Esophagus muscularis mucosa (tissue), 4 donors: Measurements from ENCODE around the gene CTNNA3. TPM values are rescaled to one million over a fixed set of nuclear protein-coding genes. Genes with fewer than 3 reads are reported as not detected.

ENCODE experiments used
- DNase-seq: peaks from one replicate; pipeline ENCODE4 v3.0.0-alpha.2; 2017; ENCODE audit errors: extremely low spot score
- H3K27ac ChIP-seq, 4 donors: fragments of 200-600 bp; sonication (generic); replicated peaks in 1 of 4; 1 replicate in 3 of 4; 2 replicates in 1 of 4; pipeline ENCODE4 v1.5.1; 2016 to 2019; ENCODE audit warnings: mild to moderate bottlenecking in 1 of 4
- H3K27me3 ChIP-seq, 4 donors: fragments of 200-600 bp; sonication (generic); one replicate each; pipeline versions ENCODE4 v1.5.1 to v1.6.0; 2016 to 2019
- H3K36me3 ChIP-seq, 4 donors: fragments of 200-600 bp; sonication (generic); one replicate each; pipeline ENCODE4 v1.5.1; 2016 to 2019
- H3K4me1 ChIP-seq, 4 donors: fragments of 200-600 bp; sonication (generic); one replicate each; pipeline ENCODE4 v1.5.1; 2016 to 2019
- H3K4me3 ChIP-seq, 4 donors: fragments of 200-600 bp; sonication (generic); 1 replicate in 2 of 4; 2 replicates in 2 of 4; pipeline ENCODE4 v1.5.1; 2016 to 2019; ENCODE audit warnings: mild to moderate bottlenecking in 4 of 4, moderate library complexity in 1 of 4
- H3K9me3 ChIP-seq, 4 donors: fragments of 200-600 bp; sonication (generic); 1 replicate in 3 of 4; 2 replicates in 1 of 4; pipeline ENCODE4 v1.5.1; 2016 to 2019
- CTCF ChIP-seq, 3 experiments: fragments of 200-600 bp in 2 of 3; fragments of 450-650 bp in 1 of 3; sonication (generic) in 2 of 3; IDR thresholded peaks; one replicate each; pipeline ENCODE4 v1.5.1; 2017 to 2019; ENCODE audit warnings: antibody characterized with exemption in 3 of 3, mild to moderate bottlenecking in 2 of 3, moderate library complexity in 1 of 3
- EP300 ChIP-seq: sonication (generic); formaldehyde crosslinking; IDR thresholded peaks from one replicate; pipeline ENCODE4 v1.6.1; 2017; ENCODE audit warnings: antibody characterized with exemption
- POLR2A ChIP-seq: fragments of 450-650 bp; IDR thresholded peaks from one replicate; pipeline ENCODE4 v1.6.1; 2017; ENCODE audit warnings: antibody characterized with exemption, moderate library complexity, mild to moderate bottlenecking, low read depth
- POLR2AphosphoS5 ChIP-seq, 2 donors: sonication (generic); formaldehyde crosslinking; IDR thresholded peaks; one replicate each; pipeline ENCODE4 v1.6.1; 2017; ENCODE audit warnings: antibody characterized with exemption in 2 of 2
- WGBS: methylation state at CpG from one replicate; pipeline ENCODE4 v1.1.5; 2018; 5-methylcytosine and 5-hydroxymethylcytosine counted together
- intact Hi-C: fragments of 100-400 bp; cut with DNase I; formaldehyde crosslinking; loops from one replicate; pipeline ENCODE4 v1.15.1; 2023
- total RNA-seq, 4 donors: library from RNA; depleted of rRNA; stranded (reverse); fragments of >200 nt; gene quantifications; one replicate each; pipeline versions ENCODE4 v1.1.0 to v1.2.1, GENCODE V29; 2016

CTNNA3 gene
- total RNA-seq, 4 donors from 2014 or later: 5.1 to 27.8 (median 17.6) TPM

- H3K4me1 ChIP-seq: no peaks in the 10 kb centered on the region
- H3K27ac ChIP-seq: no peak overlapping the region
- no peak for DNase-seq
- no peaks in the 10 kb centered on the region for H3K27me3 ChIP-seq
- WGBS: 100% methylated on average over 1 of the region's 1 CpG
- no peaks in the 10 kb centered on the region for H3K9me3 ChIP-seq
- no peak overlapping the region for H3K4me3 ChIP-seq
- intact Hi-C loops: no loop called here
- no peak for TF ChIP-seq POLR2AphosphoS5 (IDR thresholded peaks at IDR 0.05)
- TF ChIP-seq POLR2A: no peak
- no peak for TF ChIP-seq CTCF (IDR thresholded peaks at IDR 0.05)
- TF ChIP-seq EP300: no peak
- H3K36me3 ChIP-seq: no peaks in the 10 kb centered on the region
Measured at GRCh38 chr10:66752714-66753113, 943.3 kb downstream of the CTNNA3 start.

GRCh38 chr10:66748217-66748616 is 947.8 kb downstream of the CTNNA3 start:
- H3K27me3 ChIP-seq: no peaks in the 10 kb centered on the region
- intact Hi-C loops: no loop called here

GRCh38 chr10:66747451-66747850 is 948.5 kb downstream of the CTNNA3 start:
- H3K27me3 ChIP-seq: no peaks in the 10 kb centered on the region
- TF ChIP-seq POLR2AphosphoS5 (IDR thresholded peaks at IDR 0.05) (no peak), POLR2A (no peak), CTCF (IDR thresholded peaks at IDR 0.05) (no peak), EP300 (no peak)
- H3K9me3 ChIP-seq: no peaks in the 10 kb centered on the region
- DNase-seq: no peak
- intact Hi-C loops: no loop called here
- H3K4me3 ChIP-seq: no peak overlapping the region
- no peaks in the 10 kb centered on the region for H3K36me3 ChIP-seq
- no peak overlapping the region for H3K27ac ChIP-seq
- H3K4me1 ChIP-seq: no peaks in the 10 kb centered on the region
- 79% methylated on average over 2 of the region's 2 CpGs for WGBS

More at GRCh38 chr10:66748217-66748616, 947.8 kb downstream of the CTNNA3 start:
- Histone ChIP-seq H3K36me3 (no peaks in the 10 kb centered on the region), H3K27ac (no peak overlapping the region), H3K4me3 (no peak overlapping the region), H3K4me1 (no peaks in the 10 kb centered on the region), H3K9me3 (no peaks in the 10 kb centered on the region)
- WGBS: 90% methylated on average over 1 of the region's 1 CpG
- no peak for TF ChIP-seq CTCF (IDR thresholded peaks at IDR 0.05)
- TF ChIP-seq EP300: no peak
- no peak for TF ChIP-seq POLR2AphosphoS5 (IDR thresholded peaks at IDR 0.05)
- no peak for TF ChIP-seq POLR2A
- no peak for DNase-seq

GRCh38 chr10:66746711-66747110 is 949.3 kb downstream of the CTNNA3 start:
- 37% methylated on average over 2 of the region's 2 CpGs for WGBS
- Histone ChIP-seq H3K4me3 (no peak overlapping the region), H3K27ac (no peak overlapping the region), H3K36me3 (no peaks in the 10 kb centered on the region), H3K4me1 (no peaks in the 10 kb centered on the region), H3K9me3 (no peaks in the 10 kb centered on the region), H3K27me3 (no peaks in the 10 kb centered on the region)
- TF ChIP-seq POLR2A (no peak), EP300 (no peak), POLR2AphosphoS5 (IDR thresholded peaks at IDR 0.05) (no peak), CTCF (IDR thresholded peaks at IDR 0.05) (no peak)
- intact Hi-C loops: no loop called here
- DNase-seq: no peak

- H3K9me3 ChIP-seq: no peaks in the 10 kb centered on the region
- no peak overlapping the region for H3K27ac ChIP-seq
- no peaks in the 10 kb centered on the region for H3K4me1 ChIP-seq
- intact Hi-C loops: no loop called here
- H3K27me3 ChIP-seq: no peaks in the 10 kb centered on the region
- H3K36me3 ChIP-seq: no peaks in the 10 kb centered on the region
- no peak for DNase-seq
- H3K4me3 ChIP-seq: no peak overlapping the region
- TF ChIP-seq POLR2AphosphoS5 (IDR thresholded peaks at IDR 0.05) (no peak), POLR2A (no peak), CTCF (IDR thresholded peaks at IDR 0.05) (no peak), EP300 (no peak)
Measured at GRCh38 chr10:66746246-66746645, 949.7 kb downstream of the CTNNA3 start.
